ENCODE measurements around the gene TWF2. TPM values are rescaled to one million over a fixed set of nuclear protein-coding genes. Genes with fewer than 3 reads are reported as not detected.

TWF2 gene
- total RNA-seq, 1 donor from 2014 or later = 24.5 TPM

- no peak for DNase-seq
Measured at GRCh38 chr3:52237657-52238172, 1.2 kb downstream of the TWF2 start.

GRCh38 chr3:52237006-52237656, 1.8 kb downstream of the TWF2 start:
- no peak for DNase-seq

- DNase-seq = no peak
Measured at GRCh38 chr3:52236424-52236886, 2.5 kb downstream of the TWF2 start.

- no peak for DNase-seq
Measured at GRCh38 chr3:52234516-52235447, 4.2 kb downstream of the TWF2 start.

GRCh38 chr3:52233968-52234367, 5.0 kb downstream of the TWF2 start:
- DNase-seq = no peak

DNA sequence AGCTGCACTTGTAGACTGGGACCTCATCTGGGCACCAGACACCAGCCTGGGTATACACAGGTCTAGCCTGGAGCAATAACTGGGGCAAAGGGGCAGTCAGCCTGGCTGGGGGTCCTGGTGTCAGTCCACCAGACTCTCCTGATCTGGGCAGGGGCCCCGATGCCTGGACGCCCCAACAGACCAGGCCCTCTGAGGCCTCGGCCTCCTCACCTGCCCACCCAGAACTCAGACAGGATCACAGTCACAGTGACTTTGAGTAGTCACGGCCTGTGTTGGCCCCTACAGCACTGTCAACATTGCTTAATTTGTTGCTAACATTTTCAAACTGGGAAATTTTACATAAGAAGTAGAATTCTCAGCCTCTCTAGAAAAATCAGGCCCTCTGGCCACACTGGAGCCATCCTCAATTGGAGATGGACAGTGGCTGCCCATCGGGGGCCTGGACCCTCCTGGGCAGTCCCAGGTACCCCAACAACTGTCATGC, 5.8 kb downstream of the TWF2 start:
- DNase-seq = no peak

DNA sequence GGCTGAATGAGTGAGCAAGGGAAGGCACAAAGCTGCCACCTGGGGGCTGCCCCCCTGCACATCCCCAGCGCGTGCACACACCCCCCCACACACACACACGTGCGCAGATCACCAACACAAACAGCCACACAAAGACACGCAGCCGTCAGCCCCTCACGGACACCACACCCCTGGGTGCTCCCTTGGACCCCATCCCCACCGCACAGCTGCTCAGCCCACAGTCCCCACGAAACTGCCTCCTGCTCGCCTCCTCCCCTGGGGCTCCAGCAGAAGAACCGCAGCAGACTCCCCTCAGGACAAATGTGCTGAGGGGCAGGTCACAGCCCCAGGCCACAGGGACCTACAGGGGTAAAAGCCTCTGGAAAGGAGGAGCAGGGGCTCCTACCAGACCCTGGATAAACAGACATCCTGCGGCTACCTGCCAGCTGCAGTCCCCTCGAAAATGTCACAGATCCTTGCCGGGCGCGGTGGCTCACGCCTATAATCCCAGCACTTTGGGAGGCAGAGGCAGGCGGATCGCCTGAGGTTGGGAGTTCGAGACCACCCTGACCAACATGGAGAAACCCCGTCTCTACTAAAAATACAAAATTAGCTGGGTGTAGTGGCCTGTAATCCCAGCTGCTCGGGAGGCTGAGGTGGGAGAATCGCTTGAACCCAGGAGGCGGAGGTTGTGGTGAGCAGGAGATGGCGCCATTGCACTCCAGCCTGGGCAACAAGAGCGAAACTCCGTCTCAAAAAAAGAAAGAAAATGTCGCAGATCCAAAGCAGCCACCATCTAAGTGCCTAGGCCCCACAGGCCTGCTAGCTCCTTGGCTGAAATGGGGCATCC, 6.5 kb downstream of the TWF2 start:
- DNase-seq = no peak

DNA sequence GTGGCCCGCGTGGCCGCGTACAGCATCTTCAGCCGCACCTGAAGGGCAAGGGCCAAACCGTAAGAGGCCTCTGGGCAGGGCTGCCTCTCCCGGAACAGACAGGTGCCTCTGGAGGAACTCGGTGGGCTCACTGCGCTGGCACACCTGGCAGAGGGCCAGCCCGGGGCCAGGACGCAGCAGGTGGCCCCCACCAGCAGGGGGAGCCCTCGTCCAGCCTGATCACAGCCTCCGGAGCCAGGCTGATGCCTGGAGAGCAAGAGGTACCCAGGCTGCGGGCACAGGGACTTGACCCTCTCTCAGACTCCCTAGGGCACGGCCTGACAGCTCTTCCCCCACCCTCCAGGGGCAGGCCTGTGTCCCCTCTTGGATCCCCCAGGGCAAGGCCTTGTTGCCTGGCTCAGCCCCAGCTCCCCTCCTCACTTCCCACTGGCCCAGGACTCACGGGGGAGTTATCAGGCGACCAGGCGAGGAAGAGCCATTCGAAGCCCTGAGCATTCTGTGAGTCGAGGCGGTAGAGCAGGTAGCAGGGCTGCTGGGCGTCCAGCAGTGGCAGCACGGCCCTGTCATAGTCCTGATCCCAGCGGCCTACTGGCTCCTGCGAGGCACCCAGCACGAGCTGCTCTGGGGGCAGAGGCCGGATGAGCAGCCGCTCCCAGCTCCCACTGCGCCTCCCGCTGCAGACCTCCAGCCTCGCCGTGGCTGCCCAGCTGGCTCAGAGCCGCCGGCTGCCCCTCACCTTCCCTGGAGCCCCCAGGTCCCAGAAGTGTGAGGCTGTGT, 7.3 kb downstream of the TWF2 start:
- DNase-seq = no peak

- no peak for DNase-seq
Measured at GRCh38 chr3:52230889-52231499, 8.0 kb downstream of the TWF2 start.

DNA sequence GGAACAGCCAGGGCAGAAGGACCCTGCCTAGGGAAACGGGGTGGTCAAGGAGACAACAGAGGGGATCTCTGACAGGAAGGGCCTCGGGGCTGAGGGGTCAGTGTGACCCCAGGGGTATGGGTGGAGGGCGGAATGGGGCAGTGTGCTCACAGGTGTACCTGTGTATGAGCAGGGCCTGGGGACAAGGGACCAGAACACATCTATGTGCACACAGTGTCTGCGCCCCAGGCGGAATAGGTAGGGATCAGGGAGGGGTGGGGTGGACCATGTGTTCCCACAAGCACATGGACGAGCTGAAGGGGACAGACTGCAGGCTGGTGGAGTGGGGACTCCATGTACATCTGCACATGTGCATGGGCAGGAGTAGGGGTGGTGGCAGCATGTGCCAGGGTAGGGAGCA, 8.5 kb downstream of the TWF2 start:
- DNase-seq = no peak

DNA sequence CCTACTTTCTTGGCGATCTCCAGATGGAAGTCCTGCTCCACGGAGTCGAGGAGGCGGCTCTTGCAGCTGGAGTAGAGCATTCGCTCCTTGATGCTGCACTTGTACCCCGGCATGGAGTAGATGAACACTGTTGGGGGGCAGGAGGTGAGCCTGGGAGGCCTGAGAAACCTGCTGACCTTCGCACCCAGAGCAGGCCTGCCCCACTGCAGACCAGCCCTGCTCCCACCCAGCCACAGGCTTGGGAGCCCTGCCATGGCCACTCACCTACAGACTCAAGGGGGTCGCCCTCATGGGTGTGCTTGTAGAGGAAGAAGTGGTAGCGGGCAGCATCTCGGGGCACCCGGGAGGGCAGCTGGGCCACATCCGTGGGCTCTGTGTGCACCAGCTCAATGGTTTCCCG, 9.3 kb downstream of the TWF2 start:
- DNase-seq = no peak

DNA sequence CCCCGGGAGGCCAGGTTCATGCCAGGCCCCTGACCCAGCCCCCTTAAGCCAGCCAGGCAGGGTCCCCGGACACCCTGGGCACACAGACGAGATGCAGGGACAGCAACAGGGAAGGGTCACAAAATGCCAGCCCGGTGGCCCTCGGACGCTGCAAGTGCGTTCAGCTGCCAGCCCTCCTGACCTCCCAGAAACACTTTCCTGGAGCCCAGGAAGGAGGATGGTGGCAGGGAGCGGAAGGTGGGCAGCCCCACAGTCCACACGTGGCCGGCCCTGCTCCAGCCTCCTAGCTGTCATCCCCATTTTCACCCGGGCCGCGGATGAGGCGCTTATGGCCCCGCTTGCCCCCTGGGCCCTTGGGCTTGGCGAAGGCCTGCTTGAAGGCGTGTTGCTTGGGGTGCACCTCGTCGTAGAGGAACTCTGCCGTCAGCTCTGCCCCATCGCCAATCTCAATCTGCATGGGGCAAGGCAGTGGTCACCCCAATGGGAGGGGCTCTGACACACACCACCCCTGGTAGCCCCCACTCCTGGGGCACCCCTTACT, 10.1 kb downstream of the TWF2 start:
- DNase-seq = no peak

DNA sequence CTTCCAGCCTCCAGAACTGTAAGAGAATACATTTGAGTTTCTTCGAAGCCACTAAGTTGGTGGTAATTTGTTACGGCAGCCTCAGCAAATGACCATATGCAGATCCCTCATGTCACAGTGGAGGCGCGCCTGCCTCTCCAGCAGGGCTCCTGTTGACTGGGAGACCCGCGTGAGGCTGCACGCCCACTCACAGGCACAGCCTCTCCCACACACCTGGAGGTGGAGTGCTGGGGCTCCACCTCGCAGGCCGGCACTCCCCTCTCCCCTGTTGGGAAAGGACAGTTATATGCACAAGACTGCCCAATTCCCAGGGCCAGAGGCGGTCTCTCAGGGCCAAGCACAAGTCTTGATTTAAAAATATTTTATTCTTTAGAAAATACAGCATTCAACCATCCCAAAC, 10.7 kb downstream of the TWF2 start:
- DNase-seq = no peak

GRCh38 chr3:52227766-52228165, 11.2 kb downstream of the TWF2 start:
- no peak for DNase-seq

- DNase-seq = no peak
Measured at GRCh38 chr3:52227117-52227516, 11.8 kb downstream of the TWF2 start.

DNA sequence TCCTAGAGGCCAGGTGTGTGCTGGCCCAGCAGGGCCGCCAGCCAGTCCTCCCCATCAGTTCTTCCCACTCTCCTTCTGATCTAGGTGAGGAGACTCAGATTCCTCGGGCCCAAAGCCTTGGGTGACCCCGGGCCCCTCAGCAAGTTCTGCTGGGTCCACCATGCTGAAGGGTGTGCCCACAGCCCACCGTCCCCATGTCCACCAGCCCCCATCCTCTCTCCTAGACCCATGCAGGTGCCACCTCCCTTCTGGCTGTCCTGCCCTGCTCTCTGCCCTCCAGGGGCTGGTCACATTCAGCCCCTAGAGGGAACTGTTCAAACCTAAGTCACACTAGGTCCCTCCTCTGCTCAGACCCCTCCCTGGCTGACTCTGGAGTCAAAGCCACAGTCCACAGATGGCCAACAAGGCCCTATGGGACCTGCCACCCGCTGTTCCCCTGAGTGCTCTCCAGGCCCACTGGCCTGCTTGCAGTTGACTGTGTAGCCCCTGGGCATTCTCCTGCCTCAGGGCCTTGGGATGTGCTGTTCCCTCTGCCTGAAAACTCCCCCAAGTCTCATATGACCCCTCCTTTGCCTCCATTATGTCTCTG, 12.6 kb downstream of the TWF2 start:
- no peak for DNase-seq

- DNase-seq = no peak
Measured at GRCh38 chr3:52225452-52226228, 13.3 kb downstream of the TWF2 start, which contains the start of gene TLR9. TLR9 (minus strand) TSS chr3:52225645; CDS start chr3:52225529, 116 bp downstream.

GRCh38 chr3:52223449-52224408, 15.2 kb downstream of the TWF2 start:
- no peak for DNase-seq
